ENCODE results near the gene ACIN1. TPM values are rescaled to one million over a fixed set of nuclear protein-coding genes. Genes with fewer than 3 reads are reported as not detected.

Gene ACIN1
- total RNA-seq, 1 donor from 2014 or later, result 83.4 TPM

GRCh38 chr14:23069413-23069806 lies 25.5 kb downstream of the ACIN1 start:
- H3K36me3 ChIP-seq (ENCODE audit: control insufficient read depth, insufficient read depth, low read length), result peaks cover 11% of the 10 kb centered on the region
- DNase-seq (ENCODE audit: low read depth), result no peak
- TF ChIP-seq CTCF (IDR thresholded peaks at IDR 0.05; ENCODE audit: insufficient read depth, low read length, poor library complexity, severe bottlenecking), result no peak
- no peak overlapping the region for H3K4me3 ChIP-seq (ENCODE audit: low read depth, low read length)
- H3K27me3 ChIP-seq (ENCODE audit: control insufficient read depth, insufficient read depth, low read length), result no peaks in the 10 kb centered on the region

GRCh38 chr14:23068789-23069412 lies 26.0 kb downstream of the ACIN1 start:
- no peaks in the 10 kb centered on the region for H3K27me3 ChIP-seq (ENCODE audit: control insufficient read depth, insufficient read depth, low read length)
- DNase-seq (ENCODE audit: low read depth), result peak; percentile 70
- H3K36me3 ChIP-seq (ENCODE audit: control insufficient read depth, insufficient read depth, low read length), result peaks cover 11% of the 10 kb centered on the region
- no peak overlapping the region for H3K4me3 ChIP-seq (ENCODE audit: low read depth, low read length)
- peak; percentile 99 for TF ChIP-seq CTCF (IDR thresholded peaks at IDR 0.05; ENCODE audit: insufficient read depth, low read length, poor library complexity, severe bottlenecking)

GRCh38 chr14:23067847-23068788 lies 26.8 kb downstream of the ACIN1 start:
- no peak for DNase-seq (ENCODE audit: low read depth)
- Histone ChIP-seq H3K36me3 (ENCODE audit: control insufficient read depth, insufficient read depth, low read length) (peaks cover 13% of the 10 kb centered on the region), H3K27me3 (ENCODE audit: control insufficient read depth, insufficient read depth, low read length) (no peaks in the 10 kb centered on the region), H3K4me3 (ENCODE audit: low read depth, low read length) (no peak overlapping the region)
- no peak for TF ChIP-seq CTCF (IDR thresholded peaks at IDR 0.05; ENCODE audit: insufficient read depth, low read length, poor library complexity, severe bottlenecking)

GRCh38 chr14:23066855-23067744 lies 27.8 kb downstream of the ACIN1 start:
- H3K4me3 ChIP-seq (ENCODE audit: low read depth, low read length), result no peak overlapping the region
- no peaks in the 10 kb centered on the region for H3K27me3 ChIP-seq (ENCODE audit: control insufficient read depth, insufficient read depth, low read length)
- peaks cover 13% of the 10 kb centered on the region for H3K36me3 ChIP-seq (ENCODE audit: control insufficient read depth, insufficient read depth, low read length)
- no peak for TF ChIP-seq CTCF (IDR thresholded peaks at IDR 0.05; ENCODE audit: insufficient read depth, low read length, poor library complexity, severe bottlenecking)
- no peak for DNase-seq (ENCODE audit: low read depth)

- DNase-seq (ENCODE audit: low read depth), result no peak
- no peak for TF ChIP-seq CTCF (IDR thresholded peaks at IDR 0.05; ENCODE audit: insufficient read depth, low read length, poor library complexity, severe bottlenecking)
- Histone ChIP-seq H3K27me3 (ENCODE audit: control insufficient read depth, insufficient read depth, low read length) (no peaks in the 10 kb centered on the region), H3K4me3 (ENCODE audit: low read depth, low read length) (no peak overlapping the region), H3K36me3 (ENCODE audit: control insufficient read depth, insufficient read depth, low read length) (peaks cover 13% of the 10 kb centered on the region)
Measured at GRCh38 chr14:23066368-23066767, 28.6 kb downstream of the ACIN1 start.

Data from kidney epithelial cell (primary cell).